Stimulated activated CD4-positive, alpha-beta T cell treated with anti-CD3 and anti-CD28 coated beads, Interleukin-15, amount 100 ng/mL, for 1 hour (primary cell): ENCODE data around the gene IQCK.
"Not testable (repeated sequence)": the region's sequence is repeated elsewhere in the genome, so short reads cannot be mapped to it uniquely, and the experiment has no call there.

Source experiments
- DNase-seq, 2 donors: peaks; one replicate each; pipeline ENCODE4 v3.0.0-alpha.2; 2020; ENCODE audit warnings: low read depth in 1 of 2, low spot score in 1 of 2

Gene IQCK

GRCh38 chr16:19716183-19716582 is 1.9 kb upstream of the IQCK start:
- DNase-seq, result no peak

DNA sequence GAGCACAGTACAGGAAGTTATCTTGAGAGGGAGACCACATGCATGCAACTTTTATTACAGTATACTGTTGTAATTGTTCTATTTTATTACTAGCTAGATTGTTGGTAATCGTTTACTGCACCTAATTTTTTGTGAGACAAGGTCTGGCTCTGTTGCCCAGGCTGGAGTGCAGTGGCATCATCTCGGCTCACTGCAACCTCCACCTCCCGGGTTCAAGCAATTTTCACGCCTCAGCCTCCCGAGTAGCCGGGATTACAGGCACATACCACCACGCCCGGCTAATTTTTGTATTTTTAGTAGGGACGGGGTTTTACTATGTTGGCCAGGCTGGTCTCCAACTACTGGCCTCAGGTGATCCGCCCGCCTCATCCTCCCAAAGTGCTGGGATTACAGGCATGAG is 1.3 kb upstream of the IQCK start:
- DNase-seq, result not testable (repeated sequence)

- no peak for DNase-seq
These were observed 757 bp upstream of the IQCK start for GRCh38 chr16:19717314-19717713.

GRCh38 chr16:19718624-19718965 is 524 bp downstream of the IQCK start:
- no peak for DNase-seq

- DNase-seq, result no peak
These were observed 4.3 kb downstream of the IQCK start for GRCh38 chr16:19722269-19722952.

GRCh38 chr16:19722981-19723380 is 4.9 kb downstream of the IQCK start:
- no peak for DNase-seq

GRCh38 chr16:19728636-19728965 is 10.5 kb downstream of the IQCK start:
- DNase-seq, result no peak

DNA sequence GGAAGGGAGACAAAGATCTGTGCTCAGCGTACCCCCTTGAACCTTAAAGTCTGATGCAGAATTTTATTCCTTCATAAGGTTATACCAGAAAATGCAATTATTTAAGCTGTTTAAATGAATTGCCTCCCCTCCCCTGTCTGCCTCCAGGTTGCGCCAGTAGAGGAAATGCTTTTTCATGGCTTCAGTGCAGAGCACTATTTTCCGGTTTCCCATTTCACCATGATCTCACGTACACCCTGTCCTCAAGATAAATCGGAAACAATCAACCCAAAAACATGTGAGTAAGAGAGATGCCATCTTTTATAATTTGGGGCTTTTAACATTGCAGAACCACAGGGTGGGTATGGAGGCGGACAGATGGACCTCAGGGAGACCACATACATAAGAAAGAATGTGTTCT is 15.5 kb downstream of the IQCK start:
- no peak for DNase-seq

GRCh38 chr16:19735074-19735867 is 17.2 kb downstream of the IQCK start:
- DNase-seq, result no peak

DNA sequence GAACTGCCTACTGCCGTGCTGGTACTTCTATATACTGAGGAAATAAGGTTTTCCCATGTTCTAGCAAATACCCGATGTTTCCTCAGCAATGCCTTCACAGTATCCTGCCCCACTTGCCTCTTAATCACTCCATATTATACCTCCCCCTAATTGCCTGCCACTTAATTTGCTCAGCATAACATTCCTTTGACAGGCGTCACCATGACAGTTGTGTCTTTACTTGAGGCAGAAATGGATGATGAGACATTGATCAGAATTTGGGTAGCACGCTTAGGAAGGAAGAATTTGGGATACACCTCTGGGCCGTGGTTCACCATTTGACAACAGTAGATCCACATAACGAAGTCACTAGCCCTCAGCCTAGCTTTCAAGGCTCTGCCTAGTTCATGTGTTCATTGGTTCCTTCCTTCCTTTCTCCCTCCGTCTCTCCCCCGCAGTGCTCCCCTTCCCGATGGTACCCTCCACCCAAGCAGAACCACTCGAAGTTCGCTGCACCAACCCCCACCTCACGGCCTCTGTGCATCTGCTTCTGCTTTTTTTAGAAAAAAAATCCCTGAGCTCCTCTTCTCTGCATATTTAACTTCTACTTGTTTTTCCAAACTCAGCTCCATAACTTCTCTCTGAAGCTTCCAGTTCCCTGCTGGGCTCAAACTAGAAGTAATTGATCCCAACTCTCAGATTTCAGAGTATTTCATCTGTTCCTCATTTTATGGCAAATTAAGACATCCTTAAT is 19.4 kb downstream of the IQCK start:
- DNase-seq, result no peak

GRCh38 chr16:19741354-19741753 is 23.3 kb downstream of the IQCK start:
- no peak for DNase-seq

DNA sequence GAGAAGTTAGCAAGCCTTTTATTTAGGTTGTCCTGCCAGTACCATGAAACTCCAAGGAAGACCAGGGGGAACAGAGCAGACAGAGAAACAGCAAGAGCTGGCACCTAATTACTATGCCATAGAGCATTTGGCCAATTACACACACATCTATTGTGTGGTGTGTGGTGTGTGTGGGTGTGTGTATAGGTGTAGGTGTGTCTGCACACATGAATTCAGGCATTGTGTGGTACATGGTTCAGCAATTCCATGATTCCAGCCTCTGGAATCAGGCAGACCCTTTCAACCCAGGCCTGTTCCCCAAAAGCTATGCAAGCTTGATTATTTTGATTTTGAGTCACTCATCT is 25.7 kb downstream of the IQCK start:
- DNase-seq, result no peak

DNA sequence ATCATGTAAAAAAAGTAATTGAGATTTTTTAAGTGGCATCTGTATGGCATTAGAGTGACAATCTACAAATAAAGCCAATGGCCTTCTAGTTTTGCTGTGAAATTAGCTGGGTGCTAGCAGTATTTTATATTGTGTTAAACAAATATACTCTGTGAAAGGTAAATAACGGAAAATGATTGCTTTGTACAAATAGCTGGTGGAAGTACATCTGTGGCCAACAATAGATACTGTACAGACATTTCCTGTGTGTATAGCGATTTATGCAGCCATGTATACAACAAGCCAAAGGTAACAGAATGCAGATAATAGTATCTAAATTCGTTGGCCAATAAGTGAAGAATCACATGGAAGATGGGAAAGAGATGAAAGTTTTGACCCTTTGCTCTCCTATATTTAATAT is 26.6 kb downstream of the IQCK start:
- DNase-seq, result no peak

DNA sequence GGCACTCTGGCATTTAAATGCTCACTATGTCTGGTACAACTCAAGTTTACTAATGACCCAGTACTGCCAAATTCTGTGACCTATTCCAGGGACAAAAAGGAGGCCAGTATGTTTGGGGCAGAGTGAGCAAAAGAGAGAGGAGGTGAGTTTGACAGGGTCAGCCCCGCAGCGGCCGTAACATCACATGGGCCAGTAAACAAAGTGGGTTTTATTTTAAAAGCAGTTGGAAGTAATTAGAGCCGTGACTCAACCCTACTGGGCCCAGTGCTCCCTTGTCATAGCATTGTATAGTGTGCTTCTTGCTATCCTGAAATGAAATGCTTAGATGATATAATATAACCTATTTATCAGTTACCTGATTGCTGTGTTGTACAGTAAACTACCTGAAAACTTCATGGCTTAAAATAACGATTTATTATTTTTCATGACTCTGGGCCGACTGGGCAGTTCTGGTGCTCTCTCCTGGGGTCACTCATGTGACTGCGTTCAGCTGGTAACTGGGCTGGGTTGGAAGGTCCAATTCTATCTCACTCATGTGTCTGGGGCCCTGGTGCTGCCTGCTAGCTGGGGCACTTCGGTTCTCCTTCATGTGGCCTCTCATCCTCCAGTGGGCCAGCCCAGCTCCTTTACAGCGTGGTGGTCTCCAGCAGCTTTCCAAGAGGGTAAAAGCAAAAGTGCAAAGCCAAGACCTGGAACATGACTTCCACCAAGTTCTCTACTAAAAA is 27.4 kb downstream of the IQCK start:
- DNase-seq, result no peak

GRCh38 chr16:19746561-19746960 is 28.5 kb downstream of the IQCK start:
- no peak for DNase-seq

DNA sequence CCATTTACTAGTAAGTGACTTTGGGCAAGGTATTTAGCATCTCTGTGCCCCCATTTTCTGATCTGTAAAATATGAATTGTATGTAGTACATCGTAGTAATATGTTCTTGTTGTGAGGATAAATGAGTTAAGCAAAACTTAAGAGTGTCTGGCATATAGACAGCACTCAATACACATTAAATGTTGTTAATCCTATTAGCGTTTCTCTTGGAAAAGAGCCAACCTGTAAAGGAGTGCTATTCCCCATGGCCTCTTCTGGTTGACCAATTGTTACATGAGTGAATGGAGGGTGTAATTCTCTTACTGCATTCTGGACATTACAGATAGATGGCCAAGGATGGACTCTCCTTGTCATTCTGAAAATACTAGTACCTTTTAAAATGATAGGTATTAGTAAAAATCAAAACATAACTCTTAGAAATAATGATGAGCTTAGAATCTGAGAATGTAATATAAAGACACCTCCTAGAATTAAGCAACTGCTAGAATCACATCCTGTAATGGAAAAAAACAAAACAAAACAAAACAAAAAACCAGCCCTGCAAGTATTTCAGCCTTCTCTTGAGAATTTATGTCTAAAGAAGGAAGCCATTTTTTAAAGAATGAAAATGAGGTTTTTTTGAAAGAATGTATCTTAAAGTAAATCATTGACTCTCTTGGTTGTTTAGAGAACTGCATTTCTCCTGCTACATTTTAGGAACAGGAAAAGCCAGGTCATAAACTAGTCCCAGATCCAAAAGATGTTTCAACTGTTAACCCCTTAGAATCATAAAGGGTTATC is 30.5 kb downstream of the IQCK start:
- no peak for DNase-seq

- DNase-seq, result no peak
These were observed 31.6 kb downstream of the IQCK start for GRCh38 chr16:19749571-19750080.

DNA sequence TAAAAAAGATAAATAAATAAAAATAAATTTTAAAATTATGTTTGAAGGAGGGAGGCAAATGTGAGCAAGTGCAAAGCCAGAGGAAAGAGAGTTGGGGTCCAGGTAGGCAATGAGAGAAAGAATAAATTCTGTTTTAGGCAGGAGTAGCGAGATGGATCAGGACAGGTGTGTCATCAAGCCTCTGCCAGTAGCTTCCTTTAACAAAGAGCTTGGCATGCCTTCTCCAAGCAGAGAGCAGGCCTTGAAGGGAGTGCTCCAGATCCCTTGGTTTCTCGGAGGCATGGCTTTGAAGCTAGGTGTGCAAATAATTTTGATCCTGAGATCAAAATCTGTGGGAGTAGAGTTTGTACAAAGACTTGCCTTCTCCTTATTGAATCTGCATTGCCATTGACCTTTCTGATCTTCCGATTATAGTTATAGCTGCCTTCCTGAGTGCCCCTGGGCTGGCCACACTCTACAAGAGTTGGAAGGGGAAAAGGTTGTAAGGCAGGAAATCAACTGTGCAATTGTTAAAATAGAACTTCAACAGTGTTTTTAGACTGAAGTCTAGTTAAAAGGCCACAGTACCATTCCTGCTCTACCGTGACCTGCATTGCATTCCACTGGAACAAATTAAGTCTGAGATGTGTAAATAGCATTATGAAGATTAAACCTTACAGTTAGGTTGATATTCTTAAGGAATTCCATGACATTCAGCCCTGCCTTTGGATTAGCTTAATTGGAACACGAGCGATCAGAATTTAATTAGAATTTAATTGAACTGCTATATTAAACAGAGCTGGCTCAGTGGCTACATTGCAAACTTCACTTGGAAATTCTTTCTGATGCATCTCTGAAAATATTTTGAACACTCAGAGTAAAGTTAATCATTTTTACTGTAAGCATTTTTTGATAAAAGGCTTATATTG is 33.7 kb downstream of the IQCK start:
- DNase-seq, result no peak

GRCh38 chr16:19753815-19754643 is 36.0 kb downstream of the IQCK start:
- DNase-seq, result no peak
